ENCODE measurements around the gene RUNX2.
"Not testable (repeated sequence)": the region's sequence is repeated elsewhere in the genome, so short reads cannot be mapped to it uniquely, and the experiment has no call there.

The RUNX2 gene

GRCh38 chr6:45531999-45532595, 204.0 kb downstream of the RUNX2 start:
- DNase-seq: no peak

GRCh38 chr6:45532721-45533210, 204.6 kb downstream of the RUNX2 start:
- DNase-seq: no peak

- no peak for DNase-seq
Observed at GRCh38 chr6:45533386-45533785, 205.3 kb downstream of the RUNX2 start.

GRCh38 chr6:45535933-45536332, 207.8 kb downstream of the RUNX2 start:
- DNase-seq: no peak

DNA sequence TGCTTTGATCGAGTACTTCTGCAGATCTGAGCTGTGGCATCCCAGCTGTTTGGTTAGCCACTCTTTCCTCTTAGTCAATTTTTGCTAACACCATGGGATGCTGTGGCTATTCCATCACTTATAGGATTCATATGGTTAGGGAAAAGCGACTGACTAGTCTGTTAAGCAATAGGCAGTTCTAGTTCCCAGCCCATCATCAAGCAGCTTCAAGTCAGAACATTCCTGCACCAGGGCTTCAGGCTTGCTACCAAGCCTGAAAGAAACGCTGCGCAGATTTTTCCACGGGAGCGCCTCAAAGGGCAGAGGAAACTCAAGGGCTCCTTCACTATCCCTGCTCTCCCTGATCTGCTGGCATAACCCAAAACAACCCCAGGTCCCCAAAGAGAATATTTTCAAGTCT, 209.4 kb downstream of the RUNX2 start:
- no peak for DNase-seq

- no peak for DNase-seq
Observed at GRCh38 chr6:45538641-45539547, 210.8 kb downstream of the RUNX2 start.

DNA sequence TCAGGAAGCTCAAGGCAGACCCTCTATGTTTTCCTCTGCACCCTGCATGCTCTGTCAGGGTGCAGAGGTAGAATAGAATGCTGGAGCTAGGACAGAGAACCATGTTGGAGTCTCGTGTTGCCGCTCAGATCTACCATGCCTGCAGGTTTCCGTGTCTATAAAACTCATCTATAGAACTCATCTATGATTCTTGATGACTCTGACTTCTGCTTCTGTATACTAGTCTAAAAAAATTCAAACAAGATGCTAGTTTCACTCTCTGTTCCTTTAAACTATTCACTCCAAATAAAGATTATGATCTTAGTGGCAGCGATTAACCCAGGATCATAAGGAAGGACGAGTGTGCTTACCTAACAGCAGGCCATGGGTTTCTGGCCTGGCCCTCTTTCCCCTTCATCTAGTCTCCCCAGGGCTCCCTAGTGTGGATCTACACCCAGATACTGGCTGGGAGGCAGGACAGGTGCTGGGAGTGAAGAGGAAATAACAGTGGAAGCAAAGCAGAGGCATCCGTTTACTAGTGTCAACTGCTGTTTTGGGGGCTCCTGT, 212.3 kb downstream of the RUNX2 start:
- DNase-seq: no peak

- no peak for DNase-seq
Observed at GRCh38 chr6:45541934-45542333, 213.8 kb downstream of the RUNX2 start.

GRCh38 chr6:45543298-45544235, 215.4 kb downstream of the RUNX2 start:
- DNase-seq: no peak

GRCh38 chr6:45545416-45545815, 217.3 kb downstream of the RUNX2 start:
- DNase-seq: no peak

DNA sequence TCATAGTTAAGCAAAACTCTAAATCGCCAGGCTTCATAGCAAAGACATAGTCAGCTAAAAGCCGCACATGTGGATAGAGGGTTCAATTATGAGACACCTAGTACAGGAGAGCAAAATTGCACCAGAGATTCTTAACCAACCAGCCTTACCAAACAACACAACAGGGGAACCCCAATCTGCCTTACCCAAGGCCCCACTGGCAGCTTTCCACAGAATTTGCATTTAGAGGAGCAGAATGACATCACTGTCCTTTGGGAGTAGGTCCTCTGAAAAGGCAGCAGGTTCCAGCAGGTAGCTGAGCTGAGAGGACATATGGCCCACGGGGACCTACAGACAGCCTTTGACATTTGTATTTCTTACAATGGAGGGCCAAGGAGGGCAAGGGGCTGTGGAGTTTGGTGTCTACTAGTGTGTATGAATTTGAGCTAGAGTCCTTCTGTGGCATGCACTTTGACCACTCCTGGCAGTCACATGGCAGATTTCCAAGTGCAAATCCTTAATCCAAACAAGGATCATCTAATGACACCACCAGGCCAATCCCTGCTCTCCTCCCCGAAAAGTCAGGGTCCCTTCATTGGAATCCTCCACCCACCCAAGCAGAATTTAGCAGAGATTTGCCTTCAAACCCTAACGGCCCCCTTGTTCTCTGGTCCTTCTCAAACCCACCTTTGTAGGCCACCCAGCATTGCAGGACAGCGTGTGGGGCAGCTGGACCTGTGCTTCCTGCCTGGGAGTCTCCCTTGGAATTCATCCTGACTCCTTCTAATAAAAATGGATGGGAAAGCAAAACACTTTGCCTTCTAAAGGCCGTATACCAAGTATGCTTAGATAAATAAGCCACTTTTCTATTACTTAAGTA, 220.8 kb downstream of the RUNX2 start:
- DNase-seq: no peak

DNA sequence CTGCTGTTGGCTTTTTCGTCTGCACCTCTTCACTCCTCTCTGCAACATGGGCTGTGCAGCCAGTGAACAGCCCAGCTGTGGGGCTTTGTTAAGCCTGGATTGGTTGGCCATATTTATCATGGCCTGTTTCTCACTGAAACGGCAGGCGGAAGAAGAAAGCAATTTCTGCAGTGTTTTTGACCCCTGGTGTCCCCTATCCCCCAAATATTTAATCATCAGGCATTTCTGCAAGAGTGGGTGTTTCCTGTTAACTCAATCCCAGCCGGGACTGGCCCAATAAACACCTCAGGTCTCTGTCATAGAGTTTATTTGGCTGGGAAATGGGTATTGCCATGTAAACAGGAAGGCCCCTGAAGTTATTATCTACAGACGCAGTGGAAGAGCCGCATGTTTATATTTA, 224.4 kb downstream of the RUNX2 start:
- DNase-seq: no peak

GRCh38 chr6:45553730-45554344, 225.7 kb downstream of the RUNX2 start:
- DNase-seq: no peak

DNA sequence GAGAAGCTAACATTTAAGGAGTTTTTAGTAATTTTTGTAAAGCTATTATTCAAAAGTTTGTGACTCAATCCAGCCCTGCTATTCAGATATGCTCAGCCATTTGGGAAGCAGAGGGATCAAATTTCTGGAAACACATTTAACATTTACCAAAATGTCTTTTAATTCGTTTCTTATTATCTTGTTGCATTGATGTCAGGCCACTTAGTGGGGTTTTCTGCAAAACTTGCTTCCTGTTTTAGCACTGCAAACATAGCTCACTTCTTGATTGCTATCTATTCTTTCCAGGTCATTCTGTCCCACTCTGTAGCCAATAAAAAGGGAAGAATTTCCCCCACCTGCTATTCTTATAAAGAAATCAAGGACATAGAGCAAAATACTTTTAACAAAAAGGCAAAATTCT, 226.5 kb downstream of the RUNX2 start:
- DNase-seq: peak; percentile 24 to 29

DNA sequence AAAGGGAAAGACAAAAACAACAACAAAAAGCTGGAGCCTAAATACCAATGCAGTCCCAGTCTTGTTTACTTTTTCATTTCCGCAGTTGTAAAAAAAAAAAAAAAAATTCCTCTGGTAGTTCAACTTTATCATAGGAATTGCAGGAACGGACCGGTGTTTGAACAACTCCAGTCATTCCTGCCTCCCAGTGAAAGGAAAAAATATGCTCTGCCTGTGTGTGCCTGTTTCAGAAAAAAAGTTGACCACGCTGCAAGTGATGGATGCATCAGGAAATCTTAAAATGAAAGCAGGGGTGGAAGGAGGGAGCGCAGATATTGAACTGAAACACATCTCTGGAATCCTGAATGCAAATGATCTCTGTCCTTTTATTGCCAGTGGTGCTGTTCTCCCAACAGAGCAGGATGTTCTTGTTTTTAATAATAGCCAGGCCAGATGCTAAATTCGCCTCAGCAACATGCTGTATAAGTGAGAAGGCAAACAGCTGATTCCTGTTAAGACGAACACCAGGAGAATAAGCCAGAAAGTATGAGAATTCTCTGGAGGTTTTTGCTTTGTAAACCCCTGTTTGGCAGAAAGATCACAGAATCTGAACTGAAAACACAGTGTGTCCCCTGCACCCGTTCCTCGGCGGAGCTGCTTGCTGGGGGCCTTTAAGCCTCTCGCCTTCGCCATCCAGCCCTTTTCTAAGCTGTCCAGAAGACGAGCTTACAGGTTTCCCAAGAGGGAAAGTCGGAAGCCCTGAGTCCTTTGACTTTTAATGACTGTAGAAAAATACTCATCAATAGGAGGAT, 228.0 kb downstream of the RUNX2 start:
- DNase-seq: no peak

- no peak for DNase-seq
Observed at GRCh38 chr6:45556828-45557227, 228.7 kb downstream of the RUNX2 start.

- no peak for DNase-seq
Observed at GRCh38 chr6:45557454-45557853, 229.3 kb downstream of the RUNX2 start.

GRCh38 chr6:45558858-45559257, 230.7 kb downstream of the RUNX2 start:
- DNase-seq: no peak

GRCh38 chr6:45560321-45560820, 232.2 kb downstream of the RUNX2 start:
- not testable (repeated sequence) for DNase-seq

DNA sequence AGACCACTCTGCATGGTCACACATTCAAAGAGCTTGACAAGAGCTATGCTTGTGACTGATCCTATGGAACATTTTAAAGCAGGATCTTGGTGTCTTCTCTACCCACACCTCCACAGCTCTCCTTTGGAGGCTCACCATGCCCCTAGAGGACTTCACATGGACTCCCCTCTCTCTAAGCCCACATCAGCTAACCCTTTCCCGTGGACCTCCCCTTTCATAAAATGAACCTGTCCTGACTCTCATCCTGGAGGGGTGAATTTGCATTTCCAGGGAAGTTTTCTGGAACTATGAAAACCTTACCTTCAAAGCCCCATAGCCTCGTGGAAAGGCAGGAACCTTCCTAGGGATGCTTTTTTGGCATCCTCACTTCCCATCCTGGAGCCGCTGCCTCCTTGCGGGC, 234.0 kb downstream of the RUNX2 start:
- DNase-seq: no peak

All from Kasumi-1 (cell line).